Measurements from ENCODE around the gene ATP7B. TPM values are rescaled to one million over a fixed set of nuclear protein-coding genes. Genes with fewer than 3 reads are reported as not detected.

Gene ATP7B
- total RNA-seq, 1 donor from 2014 or later, result 137 TPM

DNA sequence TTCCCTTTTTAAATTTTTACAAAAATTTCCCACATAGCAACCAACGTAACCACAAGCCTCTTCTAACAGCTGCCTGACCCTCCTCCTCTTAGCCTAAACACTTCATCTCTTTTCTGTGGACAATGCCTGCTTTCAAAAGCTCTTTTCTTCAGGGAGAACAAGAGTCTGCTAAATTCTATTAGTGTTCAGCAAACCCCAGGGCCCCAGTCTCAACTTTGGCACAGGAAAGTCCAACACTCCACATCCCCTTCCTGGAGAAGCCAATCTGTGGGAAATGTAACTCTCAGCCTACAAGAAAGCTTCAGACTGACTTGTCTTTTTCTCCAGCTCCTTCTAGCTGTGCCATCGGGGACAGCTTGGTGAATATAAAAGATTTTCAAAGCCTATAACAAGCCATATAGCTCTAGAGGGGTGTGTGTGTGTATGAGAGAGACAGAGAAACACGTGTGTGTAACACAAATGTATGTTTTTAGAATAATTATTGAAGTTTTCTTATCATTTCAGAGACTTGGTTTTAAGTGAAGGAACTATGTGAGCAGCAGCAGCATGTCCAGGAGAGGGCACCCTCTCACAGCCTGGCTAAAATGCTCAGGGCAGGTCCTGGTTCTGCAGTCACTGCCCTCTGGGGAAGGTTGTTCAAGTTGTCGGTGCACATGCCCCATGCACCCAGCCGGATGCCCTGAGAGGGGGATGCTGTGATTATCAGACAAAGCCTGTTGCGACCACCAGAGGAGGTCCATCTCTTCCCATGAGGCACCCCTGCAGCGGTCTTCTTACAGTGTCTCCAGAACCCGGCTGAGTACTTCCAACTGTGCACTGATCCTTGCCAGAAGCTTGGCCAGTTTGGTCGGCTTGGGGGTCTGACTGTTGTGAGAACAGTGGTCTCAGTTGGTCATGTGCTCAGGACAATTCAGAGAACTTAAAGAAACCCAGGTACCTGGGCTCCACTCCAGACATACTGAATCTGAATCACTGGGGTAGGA lies 115.1 kb downstream of the ATP7B start:
- no peaks in the 10 kb centered on the region for H3K36me3 Mint-ChIP-seq
- no peak overlapping the region for H3K4me3 Mint-ChIP-seq
- TF ChIP-seq CTCF (IDR thresholded peaks at IDR 0.05; ENCODE audit: unreplicated experiment), result no peak
- no peaks in the 10 kb centered on the region for H3K27me3 Mint-ChIP-seq (ENCODE audit: low read depth)
- H3K4me1 Mint-ChIP-seq, result peaks cover 1% of the 10 kb centered on the region
- DNase-seq (ENCODE audit: low spot score in 2 of 2, unreplicated experiment in 2 of 2), result no peak
- H3K9me3 Mint-ChIP-seq, result no peaks in the 10 kb centered on the region
- no peak overlapping the region for H3K27ac Mint-ChIP-seq

GRCh38 chr13:51894239-51894638 lies 117.0 kb downstream of the ATP7B start:
- no peak for DNase-seq (ENCODE audit: low spot score in 2 of 2, unreplicated experiment in 2 of 2)
- no peak overlapping the region for H3K27ac Mint-ChIP-seq
- H3K36me3 Mint-ChIP-seq, result peaks cover 8% of the 10 kb centered on the region
- no peak overlapping the region for H3K4me3 Mint-ChIP-seq
- peaks cover 2% of the 10 kb centered on the region for H3K9me3 Mint-ChIP-seq
- TF ChIP-seq CTCF (IDR thresholded peaks at IDR 0.05; ENCODE audit: unreplicated experiment), result no peak
- H3K4me1 Mint-ChIP-seq, result peaks cover 1% of the 10 kb centered on the region
- no peaks in the 10 kb centered on the region for H3K27me3 Mint-ChIP-seq (ENCODE audit: low read depth)

DNA sequence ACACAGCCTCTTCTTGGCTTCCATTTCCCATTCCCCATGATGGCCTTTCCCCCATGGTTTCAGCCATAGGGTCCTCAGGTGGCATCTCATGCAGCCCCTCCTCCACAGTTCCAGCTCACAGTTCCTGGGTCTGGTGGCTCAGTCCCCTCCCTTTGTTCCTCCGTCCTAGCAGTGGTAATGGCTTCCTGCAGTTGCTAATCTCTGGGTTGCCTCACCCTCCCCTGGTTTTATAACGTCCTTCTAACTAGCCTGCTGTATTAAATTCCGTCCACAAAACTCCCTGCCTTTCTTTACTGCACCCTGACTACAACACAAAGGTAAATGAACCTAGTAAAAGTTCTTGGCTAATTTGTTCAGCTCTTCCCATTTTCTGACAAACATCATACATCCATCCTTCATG lies 118.6 kb downstream of the ATP7B start:
- peaks cover 3% of the 10 kb centered on the region for H3K9me3 Mint-ChIP-seq
- peaks cover 9% of the 10 kb centered on the region for H3K36me3 Mint-ChIP-seq
- TF ChIP-seq CTCF (IDR thresholded peaks at IDR 0.05; ENCODE audit: unreplicated experiment), result no peak
- DNase-seq (ENCODE audit: low spot score in 2 of 2, unreplicated experiment in 2 of 2), result no peak
- H3K27ac Mint-ChIP-seq, result no peak overlapping the region
- no peaks in the 10 kb centered on the region for H3K4me1 Mint-ChIP-seq
- no peak overlapping the region for H3K4me3 Mint-ChIP-seq
- H3K27me3 Mint-ChIP-seq (ENCODE audit: low read depth), result no peaks in the 10 kb centered on the region

DNA sequence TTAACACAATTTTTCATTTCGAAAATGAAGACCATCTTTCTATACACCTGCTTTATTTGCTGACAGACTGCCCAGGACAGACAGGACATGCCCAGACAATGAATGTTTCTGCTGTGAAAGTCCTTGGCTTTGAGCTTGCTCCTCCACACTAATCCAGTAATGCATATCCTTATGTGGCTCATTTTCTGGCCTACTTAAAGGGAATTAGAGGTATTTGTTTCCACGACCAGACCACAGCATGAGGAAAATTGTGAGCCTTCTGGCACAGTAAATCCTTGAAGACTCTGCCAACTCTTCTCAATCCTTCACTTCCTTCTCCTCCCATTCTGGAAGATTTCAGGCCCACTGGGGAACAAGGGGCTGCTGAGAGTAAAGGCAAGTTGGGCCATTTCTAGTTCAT lies 123.8 kb downstream of the ATP7B start:
- TF ChIP-seq CTCF (IDR thresholded peaks at IDR 0.05; ENCODE audit: unreplicated experiment), result no peak
- H3K9me3 Mint-ChIP-seq, result peaks cover 3% of the 10 kb centered on the region
- H3K4me1 Mint-ChIP-seq, result no peaks in the 10 kb centered on the region
- H3K27me3 Mint-ChIP-seq (ENCODE audit: low read depth), result no peaks in the 10 kb centered on the region
- peaks cover 9% of the 10 kb centered on the region for H3K36me3 Mint-ChIP-seq
- no peak overlapping the region for H3K27ac Mint-ChIP-seq
- no peak for DNase-seq (ENCODE audit: low spot score in 2 of 2, unreplicated experiment in 2 of 2)
- H3K4me3 Mint-ChIP-seq, result no peak overlapping the region

DNA sequence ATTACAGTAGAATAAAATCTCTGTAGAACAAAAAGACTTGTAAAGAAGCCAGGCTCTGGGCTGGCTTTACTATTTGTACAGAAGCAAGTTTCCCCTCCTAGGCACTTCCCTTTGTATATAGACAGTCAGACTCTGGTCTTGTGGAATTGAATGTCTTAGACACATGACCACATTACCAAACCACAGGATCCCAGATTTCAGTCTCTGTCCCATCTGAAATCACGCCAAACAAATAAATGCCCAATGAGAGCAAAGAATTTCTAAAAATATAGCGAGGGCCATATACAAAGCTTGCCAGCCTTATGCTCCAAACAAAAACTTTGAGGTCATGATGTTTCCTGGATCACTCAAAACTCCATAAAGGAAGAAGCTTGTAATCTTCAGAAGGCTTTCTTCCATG lies 125.6 kb downstream of the ATP7B start:
- Mint-ChIP-seq H3K9me3 (peaks cover 15% of the 10 kb centered on the region), H3K27ac (no peak overlapping the region), H3K27me3 (ENCODE audit: low read depth) (no peaks in the 10 kb centered on the region), H3K4me3 (no peak overlapping the region), H3K4me1 (no peaks in the 10 kb centered on the region), H3K36me3 (peaks cover 9% of the 10 kb centered on the region)
- TF ChIP-seq CTCF (IDR thresholded peaks at IDR 0.05; ENCODE audit: unreplicated experiment), result no peak
- DNase-seq (ENCODE audit: low spot score in 2 of 2, unreplicated experiment in 2 of 2), result no peak
